Fibroblast of lung (primary cell): ENCODE data around the gene SCN1B. TPM values are rescaled to one million over a fixed set of nuclear protein-coding genes. Genes with fewer than 3 reads are reported as not detected.
A peak's percentile ranks its signal among the peaks of the same experiment; 100 is the strongest.
"Not testable (repeated sequence)": the region's sequence is repeated elsewhere in the genome, so short reads cannot be mapped to it uniquely, and the experiment has no call there.

ENCODE experiments used
- DNase-seq, 2 donors: peaks; one replicate each; pipeline versions ENCODE4 v3.0.0 to v3.0.0-alpha.2; 2010; ENCODE audit warnings: low read depth in 2 of 2
- H2AFZ ChIP-seq: 2 replicates; pipeline ENCODE4 v1.5.1; 2012; ENCODE audit warnings: low read length, control low read depth, inconsistent platforms
- H3K27ac ChIP-seq: 2 replicates; pipeline ENCODE4 v1.5.1; 2011; ENCODE audit warnings: low read length, control low read depth; ENCODE audit not compliant: insufficient read depth
- H3K27me3 ChIP-seq: 2 replicates; pipeline ENCODE4 v1.5.1; 2011; ENCODE audit warnings: mild to moderate bottlenecking, low read length; ENCODE audit not compliant: control insufficient read depth, insufficient read depth
- H3K36me3 ChIP-seq: 2 replicates; pipeline ENCODE4 v1.5.1; 2011; ENCODE audit warnings: low read length; ENCODE audit not compliant: control insufficient read depth, insufficient read depth
- H3K4me1 ChIP-seq: 2 replicates; pipeline ENCODE4 v1.5.1; 2011; ENCODE audit warnings: low read length; ENCODE audit not compliant: control insufficient read depth, insufficient read depth; ENCODE audit errors: extremely low read depth
- H3K4me2 ChIP-seq: 2 replicates; pipeline ENCODE4 v1.5.1; 2011; ENCODE audit warnings: low read length, control low read depth; ENCODE audit not compliant: insufficient read depth; ENCODE audit errors: extremely low read depth
- H3K4me3 ChIP-seq, 4 experiments: fragments of 200-600 bp in 1 of 4; sonication (generic) in 1 of 4; replicated peaks in 1 of 4; 2 replicates each; pipeline ENCODE4 v1.5.1; 2011 to 2016; ENCODE audit warnings: low read length in 4 of 4, low read depth in 3 of 4, mild to moderate bottlenecking in 3 of 4, control low read depth in 2 of 4, inconsistent platforms in 1 of 4, mixed read lengths in 1 of 4; ENCODE audit not compliant: insufficient read depth in 1 of 4; ENCODE audit errors: control extremely low read depth in 1 of 4
- H3K79me2 ChIP-seq: 2 replicates; pipeline ENCODE4 v1.5.1; 2012; ENCODE audit warnings: mild to moderate bottlenecking, low read length, inconsistent platforms; ENCODE audit not compliant: control insufficient read depth, insufficient read depth
- H3K9ac ChIP-seq: 2 replicates; pipeline ENCODE4 v1.5.1; 2011; ENCODE audit warnings: mild to moderate bottlenecking, low read length, control low read depth; ENCODE audit not compliant: insufficient read depth
- H3K9me3 ChIP-seq: 2 replicates; pipeline ENCODE4 v1.5.1; 2012; ENCODE audit warnings: low read depth, low read length; ENCODE audit not compliant: control insufficient read depth, insufficient read depth
- H4K20me1 ChIP-seq: 2 replicates; pipeline ENCODE4 v1.5.1; 2011; ENCODE audit warnings: low read length; ENCODE audit not compliant: control insufficient read depth, insufficient read depth; ENCODE audit errors: extremely low read depth
- CTCF ChIP-seq, 2 donors: IDR thresholded peaks in 1 of 2; conservative IDR thresholded peaks in 1 of 2; 1 replicate in 1 of 2; 2 replicates in 1 of 2; pipeline ENCODE4 v1.5.1; 2011 to 2012; ENCODE audit warnings: low read length in 2 of 2, control low read depth in 1 of 2, inconsistent platforms in 1 of 2, low read depth in 1 of 2, mild to moderate bottlenecking in 1 of 2
- EZH2 ChIP-seq: IDR thresholded peaks from 2 replicates; pipeline ENCODE4 v1.5.1; 2012; ENCODE audit warnings: low read length, control low read depth, mild to moderate bottlenecking; ENCODE audit errors: missing control alignments
- polyA plus RNA-seq, 2 donors: library from polyadenylated mRNA; depleted of rRNA in 1 of 2; stranded (reverse) in 1 of 2; unstranded in 1 of 2; fragments of >200 nt; gene quantifications; 2 replicates each; pipeline ENCODE4 v1.2.1, GENCODE V29; 2011 to 2012; ENCODE audit warnings: missing spikeins in 1 of 2
- total RNA-seq: library from RNA; depleted of rRNA; stranded (reverse); fragments of >200 nt; gene quantifications from 2 replicates; pipeline ENCODE4 v1.2.1, GENCODE V29; 2014

The SCN1B gene
- total and polyA plus RNA-seq, 2 donors (not counting 1 experiment from before 2014, with no cell fraction given), result 11.0 to 14.5 TPM

- H4K20me1 ChIP-seq, result no peaks in the 10 kb centered on the region
Measured at GRCh38 chr19:35002037-35002535, 28.2 kb upstream of the SCN1B start.

GRCh38 chr19:35004517-35005255 is 25.6 kb upstream of the SCN1B start:
- TF ChIP-seq EZH2 (no peak), CTCF (conservative IDR thresholded peaks at IDR 0.05 in 1 of 2, IDR thresholded peaks at IDR 0.05 in 1 of 2; ENCODE audit: low read depth in 1 of 2, low read length in 2 of 2) (no peak)
- Histone ChIP-seq H4K20me1 (no peaks in the 10 kb centered on the region), H2AFZ (no peak overlapping the region), H3K36me3 (peaks cover 5% of the 10 kb centered on the region), H3K27ac (no peak overlapping the region), H3K79me2 (peaks cover 47% of the 10 kb centered on the region), H3K4me2 (no peak overlapping the region), H3K4me1 (peaks cover 5% of the 10 kb centered on the region), H3K9me3 (no peaks in the 10 kb centered on the region), H3K4me3 (no peak overlapping the region), H3K9ac (no peak overlapping the region), H3K27me3 (no peaks in the 10 kb centered on the region)
- DNase-seq, result no peak

More at GRCh38 chr19:35002037-35002535, 28.2 kb upstream of the SCN1B start:
- no peak for TF ChIP-seq EZH2
- TF ChIP-seq CTCF (conservative IDR thresholded peaks at IDR 0.05 in 1 of 2, IDR thresholded peaks at IDR 0.05 in 1 of 2; ENCODE audit: low read depth in 1 of 2, low read length in 2 of 2), result no peak
- H3K4me2 ChIP-seq, result no peak overlapping the region
- H3K9ac ChIP-seq, result no peak overlapping the region
- peaks cover 1% of the 10 kb centered on the region for H3K36me3 ChIP-seq
- no peak overlapping the region for H3K27ac ChIP-seq
- H3K27me3 ChIP-seq, result no peaks in the 10 kb centered on the region
- no peaks in the 10 kb centered on the region for H3K9me3 ChIP-seq
- peaks cover 7% of the 10 kb centered on the region for H3K4me1 ChIP-seq
- DNase-seq, result no peak
- H3K4me3 ChIP-seq, result peak overlapping the region in 1 of 4 experiments; percentile 17
- peaks cover 47% of the 10 kb centered on the region for H3K79me2 ChIP-seq
- H2AFZ ChIP-seq, result no peak overlapping the region

DNA sequence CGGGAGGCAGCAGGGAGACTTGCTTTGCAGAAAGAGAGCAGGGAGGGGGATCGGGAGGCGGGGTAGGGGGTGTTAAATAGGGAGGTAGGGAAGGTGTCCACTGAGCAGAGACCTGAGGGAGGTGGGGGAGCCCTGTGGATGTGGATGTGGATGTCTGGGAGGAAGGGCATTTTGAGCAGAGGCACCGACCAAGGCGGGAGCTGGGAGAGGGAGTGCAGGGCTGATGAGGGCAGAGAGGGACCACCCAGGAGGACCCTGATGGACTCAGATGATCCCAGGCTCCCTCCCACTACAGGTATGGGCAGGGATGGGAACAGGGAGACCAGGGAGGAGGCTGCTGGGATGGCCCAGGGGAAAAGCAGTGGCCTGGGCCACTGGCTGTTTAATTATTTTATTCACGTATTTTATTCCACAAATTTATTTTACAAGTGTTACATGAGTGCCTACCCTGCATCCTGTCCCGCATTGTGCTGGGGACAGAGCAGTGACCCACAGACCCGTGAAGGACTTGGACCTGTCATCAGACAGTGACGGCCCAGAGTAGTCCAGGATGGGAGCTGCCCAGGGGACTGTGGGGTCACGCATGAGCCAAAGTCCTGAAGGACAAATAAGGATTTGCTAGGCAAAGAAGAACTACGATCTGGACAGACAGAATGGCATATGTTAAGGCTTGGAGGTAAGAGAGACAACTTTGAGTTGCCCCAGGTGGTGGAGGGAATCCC is 24.9 kb upstream of the SCN1B start:
- H3K9me3 ChIP-seq, result no peaks in the 10 kb centered on the region
- peaks cover 5% of the 10 kb centered on the region for H3K4me1 ChIP-seq
- H3K79me2 ChIP-seq, result peaks cover 47% of the 10 kb centered on the region
- H4K20me1 ChIP-seq, result no peaks in the 10 kb centered on the region
- no peak overlapping the region for H3K4me3 ChIP-seq
- DNase-seq, result no peak
- no peaks in the 10 kb centered on the region for H3K27me3 ChIP-seq
- H3K9ac ChIP-seq, result no peak overlapping the region
- TF ChIP-seq EZH2, result no peak
- no peak for TF ChIP-seq CTCF (conservative IDR thresholded peaks at IDR 0.05 in 1 of 2, IDR thresholded peaks at IDR 0.05 in 1 of 2; ENCODE audit: low read depth in 1 of 2, low read length in 2 of 2)
- H3K36me3 ChIP-seq, result peaks cover 10% of the 10 kb centered on the region
- no peak overlapping the region for H2AFZ ChIP-seq
- no peak overlapping the region for H3K27ac ChIP-seq
- H3K4me2 ChIP-seq, result no peak overlapping the region

GRCh38 chr19:35006007-35006341 is 24.3 kb upstream of the SCN1B start:
- not testable (repeated sequence) for H3K9me3 ChIP-seq, H3K9ac ChIP-seq, H2AFZ ChIP-seq, H3K4me3 ChIP-seq, H3K4me1 ChIP-seq, H3K27ac ChIP-seq, DNase-seq, H4K20me1 ChIP-seq, H3K27me3 ChIP-seq, H3K4me2 ChIP-seq
- H3K79me2 ChIP-seq, result peaks cover 42% of the 10 kb centered on the region
- peaks cover 13% of the 10 kb centered on the region for H3K36me3 ChIP-seq
